HS-27A (cell line): Measurements from ENCODE around the gene PIGM.

ENCODE experiments used
- DNase-seq: peaks from one replicate; pipeline ENCODE4 v3.0.0-alpha.2; 2012; ENCODE audit warnings: low read depth, missing footprints

PIGM gene

DNA sequence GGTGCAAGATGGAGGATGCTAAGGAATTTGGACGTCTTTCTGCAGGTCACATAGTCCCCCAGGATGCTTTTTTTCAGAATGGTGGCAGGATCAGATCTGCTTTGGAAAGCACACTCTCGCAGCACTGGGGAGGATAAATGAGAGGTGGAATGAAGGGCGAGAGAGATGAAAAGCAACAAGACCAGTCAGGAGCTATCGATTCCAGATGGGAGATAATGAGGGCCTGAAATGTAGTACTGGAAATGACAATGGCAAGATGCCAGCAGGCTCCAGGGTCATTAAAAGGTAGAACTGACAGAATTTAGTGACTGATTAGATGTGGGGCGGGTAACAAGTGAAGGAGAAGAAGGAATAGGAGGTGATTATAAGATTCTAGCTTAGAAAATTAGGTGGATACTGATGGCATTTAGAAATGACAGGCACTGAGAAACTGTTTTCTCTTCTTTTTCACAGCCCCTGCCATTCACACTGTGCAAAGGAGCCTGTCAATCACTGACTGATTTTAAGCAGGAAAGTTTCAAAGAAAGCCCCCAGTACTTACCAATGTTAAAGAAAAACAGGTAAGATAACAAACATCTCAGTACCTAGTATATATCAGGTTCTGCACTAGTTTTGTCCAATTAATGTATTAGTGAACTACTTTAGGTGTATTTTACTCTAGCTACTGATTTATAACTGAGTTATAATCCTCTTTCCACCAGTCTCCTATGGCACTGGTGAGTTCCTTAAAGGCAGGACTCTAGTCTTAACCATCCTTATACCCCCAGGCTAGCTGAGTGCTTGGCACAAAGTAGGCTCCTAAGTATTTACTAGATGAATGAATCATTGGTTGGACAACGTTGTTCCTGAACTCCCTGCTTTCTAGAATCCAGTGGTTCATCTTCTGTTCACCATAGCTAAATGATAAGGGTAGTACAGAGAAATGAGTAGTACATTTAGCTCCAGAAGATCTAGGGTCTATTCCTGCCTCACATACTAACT is 9.2 kb downstream of the PIGM start:
- DNase-seq, result no peak

DNA sequence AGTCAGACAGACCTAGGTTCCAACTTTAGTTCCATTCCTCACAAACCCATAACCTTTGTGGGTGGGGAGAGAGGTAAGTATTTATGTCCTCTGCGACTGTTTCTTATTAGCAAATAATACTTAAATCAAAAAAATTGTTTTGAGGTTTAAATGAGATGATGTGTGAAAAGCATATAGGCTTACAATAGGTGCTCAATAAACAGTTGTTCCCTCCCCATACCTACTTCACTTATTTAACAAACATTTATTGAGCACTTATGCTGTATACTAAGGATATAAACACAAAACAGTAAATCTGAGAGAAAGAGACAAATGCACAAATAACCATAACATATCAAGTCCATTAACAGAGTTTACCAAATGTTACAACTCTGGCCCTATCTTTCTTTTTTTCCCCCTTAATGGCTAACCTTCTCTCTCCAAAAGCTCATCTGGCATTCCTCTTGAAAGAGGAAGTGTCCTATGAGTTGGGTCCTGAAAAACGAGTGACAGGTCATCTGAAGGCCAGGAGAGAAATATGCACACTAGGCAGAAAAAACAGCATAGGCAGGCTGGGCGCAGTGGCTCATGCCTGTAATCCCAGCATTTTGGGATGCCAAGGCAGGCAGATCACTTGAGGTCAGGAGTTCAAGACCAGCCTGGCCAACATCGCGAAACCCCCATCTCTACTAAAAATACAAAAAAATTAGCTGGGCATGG is 10.3 kb downstream of the PIGM start:
- DNase-seq, result no peak

DNA sequence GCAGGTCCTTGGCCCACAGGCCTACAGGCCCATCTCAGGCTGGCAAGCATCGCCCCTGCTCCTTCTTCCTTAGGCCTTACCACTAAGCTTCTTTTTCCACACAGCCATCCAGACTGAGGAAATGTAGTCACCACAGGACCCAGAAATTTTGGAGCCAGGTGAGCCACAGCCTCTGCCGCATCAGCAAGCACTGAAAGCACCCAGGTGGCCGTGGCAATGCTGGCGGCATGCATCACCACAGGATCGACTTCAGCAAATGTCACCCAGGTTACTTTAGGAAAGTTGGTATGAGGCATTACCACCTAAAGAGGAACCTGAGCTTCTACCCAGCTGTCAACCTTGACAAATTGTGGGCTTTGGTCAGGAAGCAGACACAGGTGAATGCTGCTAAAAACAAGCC is 11.6 kb downstream of the PIGM start:
- DNase-seq, result no peak

DNA sequence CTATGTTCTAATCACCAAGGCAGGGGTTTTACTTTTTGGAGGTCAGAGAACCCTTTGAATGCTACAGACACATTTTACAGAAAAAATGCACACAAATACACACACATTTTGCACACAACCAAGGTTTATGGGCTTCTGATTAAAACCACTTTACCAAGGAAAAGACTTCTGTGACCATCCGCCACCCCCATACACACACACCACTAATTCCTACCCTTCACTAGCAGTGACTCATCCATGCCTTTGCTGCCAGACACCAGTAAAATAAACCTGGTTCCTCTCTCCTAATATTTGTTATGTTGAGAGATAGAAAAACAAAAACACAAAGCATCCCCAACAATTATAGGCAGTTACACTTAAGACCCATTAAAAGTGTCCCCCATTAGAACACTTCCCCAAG is 12.9 kb downstream of the PIGM start:
- DNase-seq, result no peak

DNA sequence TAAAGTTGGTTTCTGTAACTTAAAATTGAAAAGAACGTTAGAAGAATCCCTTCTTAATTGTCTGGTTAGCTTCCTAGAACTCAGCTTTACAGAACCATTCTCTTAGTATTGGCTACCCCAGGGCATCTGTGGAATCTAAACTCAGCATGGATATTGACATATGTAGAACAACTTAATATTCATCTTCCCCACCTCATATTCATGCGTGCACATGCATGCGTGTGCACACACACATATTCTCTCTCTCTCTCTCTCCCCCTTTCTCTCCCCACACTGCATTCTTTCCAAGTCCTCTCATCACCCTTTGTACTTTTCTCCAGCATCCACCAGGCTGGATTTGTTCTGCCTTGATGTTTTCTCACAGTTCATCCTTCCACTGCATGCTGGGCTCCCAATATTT is 13.4 kb downstream of the PIGM start:
- DNase-seq, result no peak

DNA sequence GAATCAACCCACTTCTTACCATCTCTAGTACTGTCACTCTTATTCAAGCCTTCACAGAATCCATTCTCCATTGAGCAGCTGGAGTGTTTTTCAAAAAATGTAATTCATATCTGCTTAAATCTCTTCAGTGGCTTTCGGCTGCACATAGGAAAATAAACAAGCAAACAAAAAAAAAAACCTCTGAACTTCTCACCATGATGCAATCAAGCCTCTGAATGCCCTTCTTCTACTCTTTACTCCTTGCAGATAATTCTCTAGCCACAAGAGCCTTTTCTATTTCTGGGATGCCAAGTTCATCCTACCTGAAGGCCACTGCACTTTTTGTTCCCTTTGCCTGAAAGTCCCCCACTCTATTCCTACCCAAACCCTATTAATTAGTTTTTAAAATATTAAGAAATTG is 14.2 kb downstream of the PIGM start:
- DNase-seq, result no peak

DNA sequence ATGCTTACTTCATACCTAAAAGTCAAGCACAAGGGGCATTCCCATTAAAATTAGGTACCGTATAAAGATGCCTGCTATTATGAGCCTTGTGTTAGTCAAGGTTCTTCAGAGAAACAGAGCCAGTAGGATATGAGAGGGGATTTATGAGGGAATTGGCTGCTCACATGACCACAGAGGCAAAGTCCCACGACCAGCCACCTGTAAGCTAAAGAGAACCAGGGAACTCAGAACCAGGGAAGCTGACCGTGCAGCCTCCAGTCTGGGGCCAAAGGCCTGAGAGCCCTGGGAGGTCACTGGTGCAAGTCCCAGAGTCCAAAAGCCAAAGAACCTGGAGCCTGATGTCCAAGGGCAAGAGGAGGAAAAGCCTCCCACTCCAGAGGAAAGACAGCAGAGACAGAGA is 20.0 kb downstream of the PIGM start:
- no peak for DNase-seq

DNA sequence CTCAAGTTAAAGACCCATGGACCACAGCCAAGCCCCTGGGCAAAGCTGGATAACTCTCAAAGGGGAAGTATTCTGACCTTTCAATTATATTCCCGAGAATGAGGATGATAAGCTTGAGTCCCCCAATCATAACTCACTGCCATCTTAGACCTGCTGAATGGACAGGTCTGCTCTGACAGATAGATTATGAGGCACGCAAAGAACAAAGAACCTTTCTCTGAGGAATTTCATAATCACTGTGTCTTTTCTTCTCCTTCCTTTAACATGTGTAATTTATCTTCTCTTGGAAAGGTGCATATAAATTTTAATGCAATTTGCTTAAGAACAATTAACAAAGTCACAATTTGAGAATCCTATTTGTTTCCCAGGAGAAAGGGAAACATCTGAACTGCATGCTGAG is 22.0 kb downstream of the PIGM start:
- DNase-seq, result no peak

DNA sequence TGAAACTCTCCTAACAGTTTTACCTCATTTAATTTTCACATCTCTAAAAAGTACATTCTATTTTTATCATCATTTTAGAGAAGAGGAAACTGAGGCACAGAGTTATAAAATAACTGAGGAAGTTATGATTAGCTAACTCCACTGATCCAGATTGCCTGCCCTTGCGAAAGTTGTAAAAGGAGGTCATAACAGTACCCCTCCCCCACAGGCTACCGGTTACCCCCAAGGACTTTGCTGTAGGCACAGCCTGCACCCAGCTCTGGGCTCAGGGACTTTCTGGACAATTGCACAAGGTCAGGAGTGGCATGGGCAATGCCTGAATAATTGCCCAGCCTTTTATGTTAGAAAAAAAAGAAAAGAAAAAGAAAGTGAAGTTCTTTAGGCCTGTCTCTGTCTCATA is 22.7 kb downstream of the PIGM start:
- DNase-seq, result no peak

DNA sequence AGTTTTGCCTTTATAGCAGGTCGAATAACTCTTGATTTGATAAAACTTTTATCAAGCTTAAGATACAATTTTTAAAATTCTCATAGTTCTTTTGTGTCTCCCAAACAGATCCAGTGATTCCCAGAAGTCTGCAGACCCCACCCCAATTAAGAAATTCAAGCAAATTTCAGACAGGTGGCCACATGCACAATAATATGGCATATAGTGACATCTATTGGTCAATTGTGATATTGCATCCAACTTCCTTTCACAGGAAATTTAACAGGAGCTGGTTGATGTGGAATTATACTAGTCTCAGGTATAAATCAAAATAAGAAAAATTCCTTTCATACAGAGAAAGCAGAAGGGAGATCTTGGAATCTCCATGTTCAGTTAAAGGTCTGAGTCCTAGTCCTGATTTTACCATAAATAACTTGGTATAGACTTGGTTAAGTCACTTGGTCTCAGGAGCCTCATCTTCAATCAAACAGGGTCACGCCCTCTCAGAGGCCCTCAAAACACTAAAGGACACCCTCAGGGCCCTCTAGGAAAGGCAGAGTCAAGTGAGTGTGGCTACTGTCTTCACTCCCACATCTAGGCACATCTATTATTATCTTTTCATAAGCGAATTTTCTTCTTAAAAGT is 24.1 kb downstream of the PIGM start:
- DNase-seq, result no peak

DNA sequence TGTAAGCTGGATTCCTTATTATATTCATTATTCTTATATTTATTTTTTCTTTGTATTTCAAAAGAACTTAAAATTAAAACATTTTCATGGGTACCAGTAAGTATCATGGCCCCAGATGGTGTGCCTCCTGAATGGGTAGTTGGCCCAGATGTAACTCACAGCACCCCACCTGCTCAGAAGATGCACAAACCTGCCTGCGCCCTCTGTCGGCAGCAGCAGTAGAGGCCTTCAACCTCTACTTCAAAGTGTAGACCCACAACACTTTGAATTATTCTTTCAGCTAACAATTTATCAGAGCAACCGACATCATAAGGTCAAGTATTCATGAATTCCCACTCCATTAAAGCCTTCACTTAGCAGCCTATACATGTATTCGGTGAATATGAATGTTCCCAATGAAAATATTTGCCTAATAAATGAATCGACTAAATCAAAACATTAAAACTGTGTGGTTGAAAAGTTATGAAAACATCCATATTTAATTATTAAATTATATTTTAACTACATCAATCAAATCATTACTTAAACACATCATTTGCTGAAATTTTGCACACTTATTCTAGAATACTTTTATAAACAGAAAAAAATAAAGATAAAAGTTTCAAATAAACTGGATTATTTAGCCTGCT is 25.4 kb downstream of the PIGM start:
- DNase-seq, result no peak

DNA sequence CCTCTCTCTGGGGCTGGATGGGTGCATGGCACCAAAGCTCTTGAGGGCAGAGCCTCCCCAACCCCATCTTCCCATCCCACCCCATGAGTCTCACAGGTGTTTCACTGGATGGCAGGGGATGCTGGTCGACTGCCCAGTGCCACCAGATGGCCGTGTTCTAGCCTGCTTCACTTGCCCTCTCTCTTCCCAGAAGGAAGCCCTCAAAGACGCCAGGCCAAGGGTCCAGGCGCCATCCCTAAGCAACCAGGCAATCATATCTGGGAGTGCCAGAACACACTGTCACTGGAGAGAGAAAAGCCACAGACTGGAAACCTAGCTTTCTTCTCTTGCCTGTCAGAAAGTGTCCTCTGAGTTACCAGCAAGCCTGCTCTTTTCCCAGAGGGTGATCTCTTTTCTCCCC is 26.7 kb downstream of the PIGM start:
- no peak for DNase-seq

DNA sequence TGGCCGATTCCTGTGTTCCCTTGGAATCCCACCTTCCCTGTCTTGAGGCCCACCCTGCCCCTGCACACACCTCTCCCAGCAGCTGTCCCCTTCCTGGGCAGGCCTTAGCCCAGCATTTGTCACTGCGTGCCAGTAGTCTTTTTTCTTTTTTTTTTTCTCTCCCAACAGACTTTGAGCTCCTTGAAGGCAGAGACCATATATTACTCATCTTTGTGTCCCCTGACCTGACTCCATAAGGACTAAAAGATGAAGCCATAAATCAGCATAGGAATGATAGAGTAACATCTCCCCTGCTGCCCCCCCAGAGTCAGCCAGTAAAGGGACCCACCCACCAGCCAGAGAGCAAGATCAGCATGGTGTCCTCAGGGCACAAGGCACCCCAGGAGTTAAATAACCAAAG is 27.4 kb downstream of the PIGM start:
- no peak for DNase-seq

DNA sequence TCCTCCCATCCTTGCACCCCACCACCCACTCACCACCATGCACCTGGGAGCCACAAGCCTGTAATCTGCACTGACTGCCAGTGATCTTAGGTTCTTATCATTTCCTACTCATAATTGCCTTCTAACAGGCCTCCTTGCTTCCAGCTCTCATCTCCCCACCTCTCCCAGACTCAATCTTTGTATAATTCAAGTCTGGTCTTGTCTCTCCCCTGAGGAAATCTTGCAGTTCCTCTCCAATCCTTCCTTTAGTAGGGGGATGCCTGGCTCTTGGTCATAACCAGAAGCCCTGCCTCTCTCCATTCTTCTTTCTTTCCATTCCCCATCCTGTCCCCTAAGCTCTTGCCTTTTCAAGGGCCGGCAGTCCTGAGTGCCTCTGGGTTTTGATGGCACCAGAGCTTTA is 27.8 kb downstream of the PIGM start:
- no peak for DNase-seq

DNA sequence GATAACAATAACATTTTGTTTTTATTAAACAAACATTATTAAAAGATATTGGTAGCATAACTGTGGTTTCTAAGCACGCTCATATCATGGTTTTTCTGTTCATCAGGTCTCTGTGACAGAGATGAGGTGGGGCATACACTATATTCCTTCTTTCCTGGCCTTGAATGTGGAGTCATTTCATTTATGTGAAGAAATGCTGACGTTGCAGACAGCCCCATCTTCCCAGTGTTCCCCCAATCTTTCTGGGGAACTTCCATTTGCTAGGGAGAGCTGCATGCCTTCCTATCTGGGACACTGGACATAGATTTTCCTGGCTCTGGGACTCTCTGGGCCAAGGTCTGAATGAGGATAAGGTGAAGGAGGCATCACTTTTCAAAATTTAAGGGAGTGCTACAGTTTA is 30.4 kb downstream of the PIGM start:
- no peak for DNase-seq

DNA sequence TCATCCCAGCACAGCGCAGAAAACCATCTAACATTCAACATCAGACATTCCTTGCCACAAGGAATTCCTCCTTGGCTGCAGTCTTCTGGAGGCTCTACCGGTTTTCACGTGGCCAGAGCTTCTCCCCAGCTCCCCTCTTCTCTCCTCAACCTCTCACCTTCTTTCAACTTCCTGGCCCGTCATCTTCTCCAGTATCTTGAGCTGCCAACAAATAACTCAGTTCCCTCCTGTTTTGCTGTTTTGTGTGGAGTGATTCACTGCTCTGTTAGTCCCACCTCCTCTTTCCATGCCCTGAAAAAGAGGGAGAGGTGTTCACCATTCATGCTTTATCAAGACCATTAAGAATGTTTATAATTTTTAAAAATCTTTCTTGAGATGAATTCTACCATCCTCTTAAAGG is 32.6 kb downstream of the PIGM start:
- DNase-seq, result no peak

DNA sequence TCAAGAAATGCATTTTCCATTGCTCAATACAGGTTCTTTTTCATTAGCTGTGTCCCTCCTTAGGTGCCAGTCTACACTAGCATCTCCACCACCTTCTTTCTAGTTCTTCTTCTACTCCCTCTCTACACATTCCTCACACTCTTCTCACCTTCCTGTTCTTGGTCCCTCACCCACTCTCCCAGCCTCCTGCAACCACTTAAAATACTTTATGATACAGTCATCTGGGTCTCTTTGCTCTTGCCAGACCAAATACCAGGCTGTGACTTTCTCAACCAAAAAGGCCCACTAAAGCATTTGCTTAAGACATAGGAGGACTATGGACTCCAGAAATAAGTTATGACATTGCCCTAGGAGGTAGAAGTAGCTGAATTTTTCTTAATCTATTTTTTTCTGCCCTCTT is 35.1 kb downstream of the PIGM start:
- DNase-seq, result peak; percentile 77

DNA sequence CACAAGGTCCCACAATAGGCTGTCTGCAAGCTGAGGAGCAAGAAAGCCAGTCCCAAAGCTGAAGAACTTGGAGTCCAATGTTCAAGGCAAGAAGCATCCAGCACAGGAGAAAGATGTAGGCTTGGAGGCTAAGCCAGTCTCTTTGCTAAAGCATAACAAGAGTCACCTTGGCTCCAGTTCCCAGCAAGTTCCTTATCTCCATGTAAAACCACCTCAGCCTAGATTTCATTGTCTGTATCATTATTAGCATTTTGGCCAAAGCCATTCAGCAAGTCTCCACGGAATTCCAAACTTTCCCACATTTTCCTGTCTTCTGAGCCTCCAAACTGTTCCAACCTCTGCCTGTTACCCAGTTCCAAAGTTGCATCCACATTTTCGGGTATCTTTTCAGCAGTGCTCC is 36.9 kb downstream of the PIGM start:
- DNase-seq, result no peak

DNA sequence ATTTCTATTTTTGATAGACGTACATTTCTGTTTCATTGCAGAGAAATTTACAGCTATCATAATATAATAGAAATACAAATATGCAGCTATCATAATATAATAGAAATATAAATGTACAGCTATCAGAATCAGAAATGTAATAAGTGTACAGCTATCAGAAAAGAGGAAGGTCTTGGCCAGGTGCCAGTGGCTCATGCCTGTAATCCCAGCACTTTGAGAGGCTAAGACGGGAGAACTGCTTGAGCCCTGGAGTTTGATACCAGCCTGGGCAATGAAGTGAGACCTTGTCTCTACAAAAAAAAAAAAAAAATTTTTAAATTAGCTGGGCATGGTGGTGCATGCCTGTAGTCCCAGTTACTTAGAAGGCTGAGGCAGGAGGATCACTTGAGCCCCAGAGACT is 37.9 kb downstream of the PIGM start:
- DNase-seq, result no peak

DNA sequence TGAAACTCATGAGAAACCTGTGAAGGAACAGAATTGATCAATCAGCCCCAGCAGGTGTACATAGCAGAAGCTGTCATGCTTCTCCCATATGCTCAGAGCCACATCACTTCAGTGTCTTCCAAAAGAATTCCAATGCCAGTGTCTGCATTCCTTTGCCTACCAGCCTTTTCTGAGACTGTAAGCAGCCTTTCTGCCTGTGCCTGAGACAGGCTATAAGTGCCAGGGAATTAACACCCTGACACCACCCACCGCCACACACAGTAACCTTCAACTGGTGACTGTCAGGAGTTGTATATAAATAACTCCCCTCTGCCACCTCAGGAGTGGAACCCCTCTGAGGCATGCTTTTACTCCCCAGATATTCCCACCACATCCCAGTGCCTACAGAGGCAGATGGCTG is 39.6 kb downstream of the PIGM start:
- no peak for DNase-seq

DNA sequence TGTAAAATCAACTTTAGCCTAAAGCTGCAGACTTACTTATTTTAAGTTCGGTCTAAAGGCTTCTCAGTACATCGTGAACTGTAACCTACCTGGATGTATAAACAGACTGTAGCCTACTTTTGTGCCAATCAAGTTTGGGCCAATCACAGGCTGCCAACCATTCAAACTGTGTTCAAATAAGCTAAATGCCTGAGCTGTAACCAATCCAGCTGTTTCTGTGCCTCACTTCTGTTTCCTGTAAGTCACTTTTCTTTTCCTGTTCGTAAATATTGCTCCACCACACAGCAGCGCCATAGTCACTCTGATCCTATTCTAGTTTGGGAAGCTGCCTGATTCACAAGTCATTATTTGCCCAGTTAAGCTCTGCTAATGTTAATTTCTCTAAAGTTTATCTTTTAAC is 40.3 kb downstream of the PIGM start:
- DNase-seq, result no peak

DNA sequence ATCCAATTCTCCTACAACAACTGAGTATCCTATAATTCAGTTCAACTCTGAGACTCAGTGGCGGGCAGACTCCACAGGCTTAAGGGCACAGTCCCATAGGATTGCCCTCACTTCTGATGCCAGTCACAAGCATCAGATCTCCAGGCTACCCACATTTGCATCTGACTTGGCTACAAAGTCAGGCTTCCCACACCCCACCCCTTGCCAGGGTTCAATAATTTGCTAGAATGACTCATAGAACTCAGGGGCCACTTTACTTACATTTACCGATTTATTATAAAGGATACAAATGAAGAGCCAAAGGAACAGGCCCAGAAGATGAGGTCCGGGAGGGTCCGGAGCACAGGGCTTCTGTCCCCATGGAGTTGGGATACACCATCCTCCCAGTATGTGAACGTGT is 41.8 kb downstream of the PIGM start:
- DNase-seq, result no peak

DNA sequence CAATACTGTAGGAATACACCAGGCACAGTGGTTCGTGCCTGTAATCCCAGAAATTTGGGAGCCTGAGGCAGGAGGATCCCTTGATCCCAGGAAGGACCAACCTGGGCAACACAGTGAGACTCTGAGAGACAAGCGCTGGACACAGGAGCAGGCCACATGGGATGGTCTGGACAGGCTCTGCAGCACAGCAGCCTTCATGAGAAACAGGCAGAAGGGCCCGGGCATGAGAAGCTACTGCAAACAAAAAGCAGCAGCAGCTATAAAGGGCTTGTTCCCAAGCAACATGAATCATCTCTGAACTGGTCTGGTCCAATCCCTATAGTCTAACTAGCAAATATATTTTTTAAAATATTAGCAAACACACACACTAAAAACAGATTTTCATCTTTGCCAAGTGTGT is 42.2 kb downstream of the PIGM start:
- DNase-seq, result no peak
